Posterior cingulate gyrus (tissue), 11 donors: Measurements from ENCODE around the gene DPY19L2.
"Not testable (repeated sequence)": the region's sequence is repeated elsewhere in the genome, so short reads cannot be mapped to it uniquely, and the experiment has no call there.

Experiments
- DNase-seq, 10 donors: peaks; one replicate each; pipeline versions ENCODE4 v3.0.0 to v3.0.0-alpha.2; 2020 to 2021; ENCODE audit warnings: mixed read lengths in 3 of 10
- intact Hi-C: fragments of 100-400 bp; cut with DNase I; formaldehyde crosslinking; loops from one replicate; pipeline ENCODE4 v1.15.1; 2023

Gene DPY19L2

DNA sequence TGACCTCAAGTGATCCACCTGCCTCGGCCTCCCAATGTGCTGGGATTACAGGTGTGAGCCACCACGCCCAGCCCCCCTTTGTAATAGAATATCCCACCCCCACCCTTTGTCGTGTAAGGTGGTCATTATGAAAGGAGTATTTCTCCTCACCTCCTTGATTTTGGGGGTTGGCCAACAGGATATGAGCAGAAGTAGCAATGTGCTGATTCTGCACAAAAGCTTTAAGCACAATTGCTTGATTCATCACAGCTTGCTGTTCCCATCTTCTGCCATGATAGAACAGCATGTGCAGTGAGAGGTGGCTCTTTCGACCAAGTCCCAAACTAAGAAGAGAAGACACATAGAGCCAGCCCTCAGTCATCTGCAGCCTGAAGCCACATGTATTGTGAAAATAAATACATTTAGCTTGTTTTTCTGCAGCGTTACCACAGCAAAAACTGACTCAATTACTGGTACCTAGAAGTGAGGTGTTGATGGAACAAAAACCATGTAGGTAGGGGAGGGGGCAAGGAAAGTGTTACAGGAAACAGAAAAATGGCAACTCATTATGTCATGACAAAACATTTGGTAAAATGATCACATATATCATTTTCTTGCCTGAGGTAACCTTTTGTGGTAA lies 122.9 kb downstream of the DPY19L2 start:
- intact Hi-C loops, DNase-seq: not testable (repeated sequence)

DNA sequence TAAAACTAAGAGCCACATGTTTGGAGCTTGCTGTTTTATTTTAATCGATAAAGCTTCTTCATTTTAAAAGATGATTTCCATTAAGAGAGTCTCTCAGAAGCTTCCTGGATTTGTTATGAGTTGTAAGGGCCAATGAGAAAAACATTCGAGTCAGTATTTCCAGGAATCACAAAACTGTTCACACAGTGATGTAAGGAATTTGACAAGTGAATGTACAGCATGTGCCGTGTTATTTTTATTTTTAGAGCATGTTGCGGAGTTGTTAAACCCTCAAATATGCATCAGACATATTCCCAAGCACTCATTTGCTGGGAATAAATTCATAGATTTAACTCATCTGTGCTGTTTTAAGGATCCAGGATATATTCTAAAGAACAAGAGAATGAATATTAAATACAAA lies 129.6 kb downstream of the DPY19L2 start:
- intact Hi-C loops, DNase-seq: not testable (repeated sequence)

DNA sequence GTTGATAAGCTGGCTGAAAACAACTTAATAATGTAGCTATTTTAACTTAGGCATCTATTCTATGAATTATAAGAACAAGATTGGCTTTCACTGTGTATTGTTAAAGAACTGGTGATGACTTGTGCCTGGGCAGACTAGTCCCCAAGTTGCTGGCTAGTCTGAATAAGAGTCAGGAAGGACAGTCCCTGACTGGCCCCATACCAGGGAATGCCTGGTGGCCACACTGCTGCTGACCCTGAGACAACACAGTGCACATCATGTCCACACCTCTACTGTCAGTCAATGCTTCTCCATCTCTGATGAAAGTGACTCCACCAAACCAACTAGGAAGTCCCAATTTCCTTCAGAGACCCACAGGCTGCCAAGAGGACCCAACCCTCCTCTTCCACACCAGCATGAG lies 130.5 kb downstream of the DPY19L2 start:
- intact Hi-C loops, DNase-seq: not testable (repeated sequence)

DNA sequence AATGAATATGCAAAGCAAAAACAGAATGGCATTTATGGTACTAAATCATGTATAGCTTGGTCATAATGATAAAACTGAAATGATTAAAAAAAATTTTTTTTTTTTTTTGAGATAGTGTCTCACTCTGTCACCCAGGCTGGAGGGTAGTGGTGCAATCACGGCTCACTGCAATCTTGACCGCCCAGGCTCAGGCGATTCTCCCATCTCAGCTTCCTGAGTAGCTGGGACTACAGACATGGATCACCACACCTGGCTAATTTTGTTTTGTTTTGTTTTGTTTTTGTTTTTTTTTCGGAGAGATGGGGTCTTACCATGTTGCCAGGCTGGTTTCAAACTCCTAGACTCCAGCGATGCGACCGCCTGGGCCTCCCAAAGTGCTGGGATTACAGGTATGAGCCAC lies 138.7 kb downstream of the DPY19L2 start:
- intact Hi-C loops: not testable (repeated sequence)

DNA sequence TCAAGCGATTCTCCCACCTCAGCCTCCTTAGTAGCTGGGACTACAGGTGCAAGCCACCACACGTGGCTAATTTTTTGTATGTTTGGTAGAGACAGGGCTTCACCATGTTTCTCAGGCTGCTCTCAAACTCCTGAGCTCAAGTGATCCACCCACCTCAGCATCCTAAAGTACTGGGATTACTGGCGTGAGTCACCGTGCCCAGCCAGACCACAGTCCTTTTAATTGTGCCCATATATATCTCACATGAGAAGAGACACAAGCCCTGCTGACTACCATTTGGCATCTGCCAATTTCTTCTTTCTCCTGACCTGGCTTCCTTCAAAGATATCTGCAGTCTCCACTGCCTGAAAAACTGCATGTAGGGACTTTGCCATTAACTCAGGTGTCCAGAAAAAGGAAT lies 142.5 kb downstream of the DPY19L2 start:
- intact Hi-C loops: no loop called here
- no peak for DNase-seq

More for the DNA sequence above, 138.7 kb downstream of the DPY19L2 start:
- DNase-seq: not testable (repeated sequence)

DNA sequence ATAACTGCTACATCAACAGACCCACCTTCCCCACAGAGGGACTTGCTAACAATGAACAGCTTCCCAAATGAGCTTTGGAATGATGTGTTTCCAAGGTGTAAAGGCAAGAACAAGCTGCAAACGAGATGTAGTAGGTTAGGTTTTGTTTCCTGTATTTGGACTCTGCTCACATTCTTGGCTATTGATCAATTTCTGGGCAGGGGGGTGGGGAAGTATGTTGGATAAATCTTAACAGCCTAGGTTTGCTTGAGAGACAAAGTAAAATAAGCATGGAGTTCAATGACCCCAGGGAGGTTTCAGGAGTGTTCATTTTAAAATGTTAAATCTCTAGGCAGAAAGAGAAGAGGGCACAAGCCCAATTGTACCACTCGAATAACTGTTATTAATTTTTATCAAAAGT lies 146.6 kb downstream of the DPY19L2 start:
- DNase-seq: no peak
- intact Hi-C loops: no loop called here
